LNCAP (cell line): ENCODE measurements around the gene BNIP3.

Source experiments
- CTCF ChIP-seq: fragments of 450-650 bp; IDR thresholded peaks from 2 replicates; pipeline ENCODE4 v1.5.1; 2017; ENCODE audit warnings: mild to moderate bottlenecking

The BNIP3 gene

GRCh38 chr10:131935260-131935659 is 46.5 kb downstream of the BNIP3 start:
- TF ChIP-seq CTCF = no peak

- TF ChIP-seq CTCF = no peak
These were observed 47.0 kb downstream of the BNIP3 start for GRCh38 chr10:131934769-131935168.

- TF ChIP-seq CTCF = no peak
These were observed 48.0 kb downstream of the BNIP3 start for GRCh38 chr10:131933696-131934086.

- no peak for TF ChIP-seq CTCF
These were observed 48.6 kb downstream of the BNIP3 start for GRCh38 chr10:131933016-131933695.

GRCh38 chr10:131931981-131932380 is 49.7 kb downstream of the BNIP3 start:
- TF ChIP-seq CTCF = no peak

GRCh38 chr10:131930586-131931330 is 51.0 kb downstream of the BNIP3 start:
- TF ChIP-seq CTCF = no peak

GRCh38 chr10:131930150-131930549 is 51.6 kb downstream of the BNIP3 start:
- no peak for TF ChIP-seq CTCF
